LHCN-M2 (cell line): ENCODE measurements around the gene STK4. TPM values are rescaled to one million over a fixed set of nuclear protein-coding genes. Genes with fewer than 3 reads are reported as not detected.
A peak's percentile ranks its signal among the peaks of the same experiment; 100 is the strongest.

Source experiments
- DNase-seq: peaks from one replicate; pipeline ENCODE4 v3.0.0-alpha.2; 2012; ENCODE audit warnings: low read depth
- total RNA-seq: library from RNA; depleted of rRNA; stranded (reverse); fragments of >200 nt; gene quantifications from 2 replicates; pipeline ENCODE4 v1.2.3, GENCODE V29; 2014

The STK4 gene
- total RNA-seq, 1 experiment from 2014 or later: 22.3 TPM

DNA sequence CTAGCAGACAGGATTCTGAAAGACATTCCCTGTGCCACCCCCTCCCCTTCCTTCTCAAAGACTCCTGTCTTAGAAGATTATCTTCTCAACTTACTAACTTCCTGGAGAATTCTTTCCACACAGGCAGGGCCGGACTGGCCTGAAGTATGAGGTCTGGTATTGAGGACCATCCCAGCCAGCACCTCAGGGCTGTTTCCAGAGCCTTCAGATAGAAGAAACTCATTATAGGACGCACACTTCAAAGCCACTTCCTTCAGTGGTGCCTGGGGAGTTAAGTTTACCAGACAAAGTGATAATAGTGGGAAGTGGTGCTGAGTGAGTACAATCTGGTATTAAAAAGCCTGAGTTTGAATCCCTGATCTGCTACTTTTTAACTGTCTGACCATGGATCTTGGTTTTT lies 119.0 kb downstream of the STK4 start:
- no peak for DNase-seq

- DNase-seq: no peak
These were observed 119.6 kb downstream of the STK4 start for GRCh38 chr20:45085867-45086266.

GRCh38 chr20:45087097-45087790 lies 120.9 kb downstream of the STK4 start:
- DNase-seq: no peak

DNA sequence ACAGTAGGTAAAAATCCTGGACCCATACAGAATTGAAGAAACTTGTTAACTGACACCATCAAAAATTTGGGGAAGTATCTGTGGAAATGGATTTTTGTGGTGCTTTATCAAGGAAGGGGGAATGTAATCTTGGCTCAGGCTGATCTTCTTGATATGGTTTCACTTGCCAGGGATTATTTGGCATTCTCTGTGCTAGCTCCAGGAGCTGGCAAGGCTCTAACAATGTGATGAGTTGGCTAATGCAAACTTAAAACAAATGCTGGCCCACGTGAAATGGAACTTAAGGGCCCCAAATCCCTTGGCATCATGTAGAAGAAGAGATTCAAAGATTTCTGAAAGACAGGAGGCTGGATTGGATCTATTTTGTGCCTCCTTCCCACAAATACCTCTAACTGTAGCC lies 121.5 kb downstream of the STK4 start:
- DNase-seq: no peak

GRCh38 chr20:45088247-45088646 lies 121.9 kb downstream of the STK4 start:
- DNase-seq: peak; percentile 74

DNA sequence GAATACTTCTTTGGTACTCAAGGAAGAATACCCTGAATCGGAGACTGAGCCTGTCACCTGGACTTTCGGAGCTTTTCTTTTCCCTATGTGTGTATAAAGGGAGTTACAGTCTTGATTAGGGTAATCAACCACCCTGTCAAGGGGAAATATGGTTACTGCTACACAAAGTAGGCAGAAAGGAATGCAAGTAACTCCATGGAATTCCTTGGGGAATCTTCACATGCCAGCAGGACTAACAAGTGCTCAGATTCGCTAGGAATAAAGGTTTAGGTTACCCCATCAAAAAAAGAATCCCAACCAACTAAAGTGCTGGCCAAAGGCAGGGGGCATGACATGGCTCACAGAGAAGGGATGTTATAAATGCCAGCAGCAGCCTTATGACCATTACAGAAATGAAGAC lies 124.2 kb downstream of the STK4 start:
- DNase-seq: peak; percentile 41

GRCh38 chr20:45091366-45091765 lies 125.1 kb downstream of the STK4 start:
- no peak for DNase-seq

GRCh38 chr20:45092898-45093297 lies 126.6 kb downstream of the STK4 start:
- DNase-seq: no peak

GRCh38 chr20:45094201-45094600 lies 127.9 kb downstream of the STK4 start:
- DNase-seq: no peak

GRCh38 chr20:45094864-45095574 lies 128.7 kb downstream of the STK4 start:
- no peak for DNase-seq

GRCh38 chr20:45095805-45096238 lies 129.5 kb downstream of the STK4 start:
- DNase-seq: peak; percentile 61

GRCh38 chr20:45096781-45097180 lies 130.5 kb downstream of the STK4 start:
- DNase-seq: no peak

DNA sequence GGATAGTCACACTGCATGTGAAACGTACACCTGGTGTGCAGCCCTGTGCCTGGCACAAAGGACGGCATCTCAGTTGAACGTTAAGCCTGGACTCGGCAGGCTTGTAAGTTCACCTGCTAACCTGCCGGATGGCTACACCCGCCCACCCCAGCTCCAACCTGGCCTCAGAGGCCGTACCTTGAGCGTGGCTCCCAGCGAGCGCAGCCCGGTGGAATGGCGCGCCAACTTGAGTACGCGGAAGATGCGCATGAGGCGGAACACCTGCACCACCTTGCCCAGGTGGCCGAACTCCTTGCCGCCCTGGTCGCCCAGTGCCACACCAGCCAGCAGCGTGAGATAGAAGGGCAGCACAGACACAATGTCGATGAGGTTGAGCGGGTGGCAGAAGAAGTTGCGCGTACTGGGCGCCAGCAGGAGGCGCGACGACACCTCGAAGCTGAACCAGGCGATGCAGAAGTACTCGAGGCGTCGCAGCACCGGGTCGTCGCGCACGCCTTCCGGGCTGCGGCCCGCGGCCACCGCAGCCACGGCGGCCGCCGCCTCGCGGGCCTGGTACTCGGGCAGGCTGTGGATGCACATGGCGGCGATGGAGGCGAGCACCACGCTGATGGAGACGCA lies 131.3 kb downstream of the STK4 start:
- no peak for DNase-seq

- no peak for DNase-seq
These were observed 131.9 kb downstream of the STK4 start for GRCh38 chr20:45098103-45098773.

- no peak for DNase-seq
These were observed 134.4 kb downstream of the STK4 start, which contains the start of gene KCNS1 for GRCh38 chr20:45100563-45101245. TSS of gene KCNS1 (minus strand) at chr20:45101127. CDS start at chr20:45099236, 1,891 bp downstream.

GRCh38 chr20:45101333-45101850 lies 135.1 kb downstream of the STK4 start:
- no peak for DNase-seq

- DNase-seq: no peak
These were observed 136.8 kb downstream of the STK4 start for GRCh38 chr20:45103072-45103471.

DNA sequence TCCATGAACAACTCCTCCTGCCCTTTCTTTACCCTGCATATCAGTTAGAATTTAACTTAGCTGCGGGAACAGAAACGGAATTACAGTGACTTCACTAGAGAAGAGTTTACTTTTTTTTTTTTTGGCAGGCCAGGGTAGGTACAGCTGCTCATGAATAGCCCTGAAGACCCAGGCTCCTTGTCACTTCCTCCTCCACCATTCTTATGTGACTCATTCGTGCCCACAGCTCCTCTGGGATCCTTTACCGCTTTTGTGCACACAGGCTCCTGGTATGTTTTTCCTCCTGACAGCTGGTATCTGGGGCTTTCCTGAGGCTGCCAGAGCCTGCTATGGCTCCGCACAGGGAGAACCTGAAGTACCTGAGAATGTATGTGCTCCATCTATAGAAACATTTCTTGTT lies 138.5 kb downstream of the STK4 start:
- DNase-seq: peak; percentile 99

DNA sequence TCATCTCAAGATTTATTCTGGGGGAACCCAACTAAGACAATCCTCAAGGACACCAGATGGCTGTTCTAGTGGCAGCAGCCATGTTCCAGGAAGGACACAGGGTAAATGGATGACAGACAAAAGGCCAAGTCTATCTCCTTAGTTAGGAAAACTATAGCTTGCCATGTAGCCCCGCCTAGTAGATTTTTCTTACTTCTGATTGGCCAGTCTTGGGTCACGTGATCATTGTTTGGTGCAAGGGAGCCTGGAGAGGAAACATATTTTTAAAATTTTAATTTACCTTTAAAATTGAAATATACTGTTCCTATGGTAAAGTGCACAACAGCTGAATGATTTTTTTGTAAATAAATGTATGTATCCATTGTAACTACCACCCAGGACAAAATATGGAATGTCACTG lies 139.0 kb downstream of the STK4 start:
- peak; percentile 55 for DNase-seq

DNA sequence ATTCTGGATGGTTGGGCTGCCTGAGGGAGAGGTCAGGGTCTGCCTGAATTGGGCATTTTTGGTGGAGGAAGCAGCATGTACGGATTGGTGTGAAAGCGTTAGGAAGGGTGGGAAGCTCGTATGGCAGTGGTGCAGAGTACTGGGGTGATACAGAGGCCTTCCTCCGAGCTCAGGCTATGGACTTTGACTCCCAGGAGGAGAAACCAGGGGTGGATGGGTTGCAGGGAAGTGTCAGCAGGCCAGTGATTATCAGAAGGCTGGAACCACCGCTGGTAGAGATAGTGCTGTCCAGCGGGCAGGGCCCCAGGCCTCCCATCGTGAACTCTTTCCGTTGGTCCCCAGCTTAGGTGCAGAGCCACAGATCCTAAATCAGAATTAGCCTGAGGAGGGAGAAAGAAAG lies 143.3 kb downstream of the STK4 start:
- no peak for DNase-seq

DNA sequence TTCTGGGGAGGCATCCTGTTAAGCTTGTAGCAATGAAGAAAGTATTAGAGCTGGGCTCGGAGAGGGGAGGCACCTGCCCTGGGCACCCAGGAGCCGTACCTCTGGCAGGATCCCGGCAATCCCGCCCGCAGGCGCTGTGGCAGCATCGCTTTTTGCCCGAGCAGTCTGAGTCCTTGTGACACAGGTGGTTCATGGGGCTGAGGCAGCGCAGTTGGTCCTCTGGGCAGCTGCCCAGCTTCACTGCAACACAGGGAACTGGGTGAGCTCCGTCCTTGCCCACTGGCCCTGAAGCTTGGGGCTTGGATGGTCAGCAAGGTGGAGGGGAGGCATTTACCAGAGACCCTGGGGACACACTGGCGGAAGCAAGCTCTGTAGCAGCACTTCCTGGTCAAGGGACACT lies 144.0 kb downstream of the STK4 start:
- no peak for DNase-seq
